HEK293T (cell line): ENCODE data around the gene KCNT1.

Source experiments
- CTCF ChIA-PET: fragments of 350-600 bp; formaldehyde crosslinking; extraction: SDS; loops from one replicate; lab custom pipeline; 2021; ENCODE audit warnings: antibody characterized with exemption, inconsistent platforms; lab: Yijun Ruan, JAX
- POLR2A ChIA-PET: fragments of 350-600 bp; formaldehyde crosslinking; extraction: SDS; loops from one replicate; lab custom pipeline; 2020; ENCODE audit warnings: antibody characterized with exemption, inconsistent platforms; lab: Yijun Ruan, JAX
- DNase-seq: peaks from one replicate; pipeline ENCODE4 v3.0.0; 2012; ENCODE audit warnings: mixed read lengths; ENCODE audit errors: extremely low spot score
- ARNT ChIP-seq: fragments of 450-650 bp; IDR thresholded peaks from 2 replicates; pipeline ENCODE4 v1.6.1; 2017; ENCODE audit warnings: mild to moderate bottlenecking
- BHLHE40 ChIP-seq: fragments of 450-650 bp; IDR thresholded peaks from 2 replicates; pipeline ENCODE4 v1.6.1; 2016; ENCODE audit warnings: mild to moderate bottlenecking, moderate library complexity, borderline replicate concordance
- CTBP1 ChIP-seq: fragments of 450-650 bp; IDR thresholded peaks from 2 replicates; pipeline ENCODE4 v1.6.1; 2016; ENCODE audit warnings: borderline replicate concordance
- ELF4 ChIP-seq: fragments of 450-650 bp; IDR thresholded peaks from 2 replicates; pipeline ENCODE4 v1.6.1; 2017; ENCODE audit warnings: antibody characterized with exemption
- FOXA1 ChIP-seq: fragments of 450-650 bp; IDR thresholded peaks from 2 replicates; pipeline ENCODE4 v1.6.1; 2016; ENCODE audit warnings: mild to moderate bottlenecking
- FOXK2 ChIP-seq: fragments of 450-650 bp; IDR thresholded peaks from 2 replicates; pipeline ENCODE4 v1.6.1; 2016; ENCODE audit warnings: mild to moderate bottlenecking
- FOXM1 ChIP-seq: fragments of 450-650 bp; IDR thresholded peaks from 2 replicates; pipeline ENCODE4 v1.6.1; 2017; ENCODE audit warnings: mild to moderate bottlenecking, borderline replicate concordance
- HDGF ChIP-seq: fragments of 450-650 bp; IDR thresholded peaks from 2 replicates; pipeline ENCODE4 v1.6.1; 2017; ENCODE audit warnings: antibody characterized with exemption, borderline replicate concordance
- L3MBTL2 ChIP-seq: fragments of 450-650 bp; conservative IDR thresholded peaks from 2 replicates; pipeline ENCODE4 v1.6.1; 2016; ENCODE audit warnings: mild to moderate bottlenecking
- LEF1 ChIP-seq: fragments of 450-650 bp; IDR thresholded peaks from 2 replicates; pipeline ENCODE4 v1.6.1; 2017; ENCODE audit warnings: mild to moderate bottlenecking, borderline replicate concordance
- NFRKB ChIP-seq: fragments of 450-650 bp; IDR thresholded peaks from 2 replicates; pipeline ENCODE4 v1.6.1; 2016; ENCODE audit warnings: mild to moderate bottlenecking, moderate library complexity
- SP1 ChIP-seq: fragments of 450-650 bp; IDR thresholded peaks from 2 replicates; pipeline ENCODE4 v1.6.1; 2017
- SUZ12 ChIP-seq: fragments of 450-650 bp; IDR thresholded peaks from 2 replicates; pipeline ENCODE4 v1.6.1; 2016; ENCODE audit warnings: mild to moderate bottlenecking
- TARDBP ChIP-seq: fragments of 450-650 bp; IDR thresholded peaks from 2 replicates; pipeline ENCODE4 v1.6.1; 2016
- ZNF384 ChIP-seq: fragments of 450-650 bp; IDR thresholded peaks from 2 replicates; pipeline ENCODE4 v1.6.1; 2016
- TF ChIP-seq, protein P1 (sequence below): fragments of 450-650 bp; IDR thresholded peaks from 2 replicates; pipeline ENCODE4 v1.6.1; 2016

The KCNT1 gene

DNA sequence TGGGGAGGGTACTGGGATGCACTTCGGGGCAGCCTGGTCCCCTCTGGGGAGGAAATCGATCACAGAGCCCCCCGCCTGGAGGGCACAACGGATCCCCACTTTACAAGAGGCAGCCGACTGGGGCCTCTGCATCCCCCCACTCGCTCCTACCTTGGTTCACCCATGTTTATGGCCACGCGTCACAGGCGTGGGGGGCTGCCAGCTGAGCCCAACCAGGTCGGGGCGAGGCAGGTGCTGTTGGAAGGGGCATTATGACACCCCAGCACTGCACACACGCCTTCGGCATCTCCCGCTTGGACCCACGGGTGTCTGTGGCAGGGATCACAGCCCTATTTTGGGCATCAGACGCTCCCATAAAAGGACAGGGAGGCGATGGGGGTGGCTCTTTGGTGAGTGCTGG is 17.3 kb upstream of the KCNT1 start:
- DNase-seq = no peak
- ChIA-PET POLR2A (no interaction called here), CTCF (no interaction called here)
- TF ChIP-seq FOXA1 (no peak), ZNF384 (no peak), FOXK2 (no peak), CTBP1 (no peak)
- TF ChIP-seq, protein P1, sequence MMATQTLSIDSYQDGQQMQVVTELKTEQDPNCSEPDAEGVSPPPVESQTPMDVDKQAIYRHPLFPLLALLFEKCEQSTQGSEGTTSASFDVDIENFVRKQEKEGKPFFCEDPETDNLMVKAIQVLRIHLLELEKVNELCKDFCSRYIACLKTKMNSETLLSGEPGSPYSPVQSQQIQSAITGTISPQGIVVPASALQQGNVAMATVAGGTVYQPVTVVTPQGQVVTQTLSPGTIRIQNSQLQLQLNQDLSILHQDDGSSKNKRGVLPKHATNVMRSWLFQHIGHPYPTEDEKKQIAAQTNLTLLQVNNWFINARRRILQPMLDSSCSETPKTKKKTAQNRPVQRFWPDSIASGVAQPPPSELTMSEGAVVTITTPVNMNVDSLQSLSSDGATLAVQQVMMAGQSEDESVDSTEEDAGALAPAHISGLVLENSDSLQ = no peak

DNA sequence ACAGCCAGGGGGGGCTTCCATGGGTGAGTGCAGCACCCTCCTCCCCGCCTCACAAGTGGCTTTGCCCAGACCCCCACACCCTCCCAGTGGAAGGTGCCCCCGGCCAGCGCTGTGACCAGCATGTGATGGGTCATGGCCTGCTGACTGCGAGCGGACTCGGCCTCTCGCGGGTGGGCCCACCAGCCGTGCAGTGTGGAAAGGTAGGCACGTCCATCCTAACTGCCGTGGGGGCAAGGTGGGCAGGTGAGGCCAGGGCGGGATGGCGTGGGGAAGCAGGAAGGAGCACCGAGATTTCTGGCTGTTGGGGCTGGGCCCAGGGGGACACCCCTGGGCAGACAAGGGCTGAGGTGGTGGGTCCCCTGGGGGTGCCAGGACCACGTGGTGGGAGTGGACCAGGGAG is 14.8 kb upstream of the KCNT1 start:
- ChIA-PET CTCF (no interaction called here), POLR2A (no interaction called here)
- no peak for DNase-seq
- no peak for TF ChIP-seq FOXK2
- TF ChIP-seq, protein P1 = no peak
- no peak for TF ChIP-seq L3MBTL2
- no peak for TF ChIP-seq HDGF
- TF ChIP-seq SP1 = no peak
- no peak for TF ChIP-seq FOXM1
- no peak for TF ChIP-seq FOXA1
- TF ChIP-seq ARNT = no peak
- TF ChIP-seq SUZ12 = no peak
- no peak for TF ChIP-seq NFRKB
- no peak for TF ChIP-seq CTBP1
- TF ChIP-seq BHLHE40 = no peak
- no peak for TF ChIP-seq ZNF384
- TF ChIP-seq TARDBP = no peak
- TF ChIP-seq LEF1 = no peak
- no peak for TF ChIP-seq ELF4

DNA sequence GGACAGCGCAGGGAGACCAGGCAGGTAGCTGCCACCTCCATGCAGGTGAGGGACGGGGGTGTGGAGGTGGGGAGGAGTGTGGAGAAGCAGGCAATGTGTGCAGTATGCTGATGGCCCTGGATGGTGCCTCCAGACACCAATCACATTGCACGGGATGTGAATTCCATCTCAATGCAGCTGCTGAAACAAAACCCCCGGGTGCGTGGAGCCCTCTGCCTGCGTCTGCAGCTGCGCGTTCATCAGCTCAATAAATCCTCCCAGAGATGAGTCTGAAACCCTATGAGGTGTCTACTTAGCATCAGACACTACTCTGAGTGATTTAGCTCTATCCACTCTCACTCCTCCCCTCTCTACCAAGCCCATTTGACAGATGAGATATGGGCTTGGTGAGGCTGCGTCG is 13.0 kb upstream of the KCNT1 start:
- no peak for DNase-seq
- ChIA-PET POLR2A (no interaction called here), CTCF (no interaction called here)
- no peak for TF ChIP-seq ZNF384
- TF ChIP-seq FOXA1 = no peak
- TF ChIP-seq NFRKB = no peak
- no peak for TF ChIP-seq FOXM1
- TF ChIP-seq FOXK2 = no peak
- TF ChIP-seq TARDBP = no peak
- TF ChIP-seq SUZ12 = no peak
- TF ChIP-seq ARNT = no peak
- no peak for TF ChIP-seq ELF4
- TF ChIP-seq BHLHE40 = no peak
- no peak for TF ChIP-seq L3MBTL2
- TF ChIP-seq LEF1 = no peak
- TF ChIP-seq, protein P1 = no peak
- no peak for TF ChIP-seq SP1
- TF ChIP-seq HDGF = no peak

DNA sequence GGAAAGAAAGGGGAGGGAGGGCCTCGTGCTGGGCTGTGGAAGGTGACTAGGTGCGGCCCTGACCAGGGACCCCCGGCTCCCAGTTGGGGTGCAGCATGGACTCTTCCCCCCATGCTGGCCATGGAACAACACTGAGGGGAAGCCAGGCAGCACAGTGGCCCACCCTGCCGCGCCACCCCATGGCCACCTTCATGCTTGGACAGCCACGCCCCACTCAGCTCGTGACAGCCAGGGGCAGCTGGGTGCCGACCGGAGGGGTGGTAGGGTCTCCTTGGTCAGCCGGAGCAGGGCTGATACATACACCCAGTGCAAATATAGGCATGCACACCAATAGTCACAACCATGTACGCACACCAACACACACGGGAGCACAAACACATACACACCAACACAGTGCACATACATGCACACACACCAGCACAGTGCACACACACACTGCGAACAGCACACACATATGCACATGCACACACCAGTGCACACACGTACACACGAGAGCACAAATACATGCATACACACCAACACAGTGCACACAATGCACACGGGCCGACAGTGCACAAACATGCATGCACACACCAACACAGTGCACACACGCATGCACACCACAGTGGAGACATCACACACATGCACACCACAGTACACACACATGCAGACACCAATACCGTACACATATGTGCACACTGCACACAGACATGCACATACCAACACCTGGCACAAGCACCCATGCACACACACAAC is 11.0 kb upstream of the KCNT1 start:
- POLR2A ChIA-PET = no interaction called here
- CTCF ChIA-PET = no interaction called here
- TF ChIP-seq NFRKB (no peak), FOXA1 (no peak), SUZ12 (no peak), CTBP1 (no peak), ZNF384 (no peak), TARDBP (no peak), BHLHE40 (no peak), HDGF (no peak), L3MBTL2 (no peak), SP1 (no peak), LEF1 (no peak), ARNT (no peak), ELF4 (no peak), FOXK2 (no peak), FOXM1 (no peak)
- TF ChIP-seq, protein P1 = no peak
- DNase-seq = no peak

DNA sequence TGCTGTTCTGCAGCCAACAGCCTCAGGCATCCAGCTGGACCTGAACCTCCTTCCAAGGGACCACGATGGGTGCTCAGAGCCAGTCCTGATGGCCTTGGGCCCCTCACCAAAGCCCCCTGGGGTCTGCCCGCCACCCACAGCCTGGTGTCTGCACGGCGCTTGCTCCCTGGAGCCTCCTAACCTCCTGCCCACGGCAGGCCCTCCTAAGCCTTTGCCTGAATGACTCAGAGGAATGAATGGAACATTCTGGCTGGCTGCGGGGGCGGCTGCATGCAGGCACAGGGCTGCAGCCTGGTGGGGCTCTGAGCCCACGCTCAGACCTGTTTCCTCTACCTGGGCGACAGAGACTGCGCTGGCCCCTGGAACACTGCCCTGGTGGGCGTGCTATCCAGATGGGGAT is 9.6 kb upstream of the KCNT1 start:
- DNase-seq = no peak
- POLR2A ChIA-PET = no interaction called here
- TF ChIP-seq, protein P1 = no peak
- TF ChIP-seq ZNF384 (no peak), L3MBTL2 (no peak)
- CTCF ChIA-PET = no interaction called here
